CMK (cell line): ENCODE measurements around the gene TMEM94.
A peak's percentile ranks its signal among the peaks of the same experiment; 100 is the strongest.
"Not testable (repeated sequence)": the region's sequence is repeated elsewhere in the genome, so short reads cannot be mapped to it uniquely, and the experiment has no call there.

Source experiments
- DNase-seq: peaks from one replicate; pipeline ENCODE4 v3.0.0-alpha.2; 2010; ENCODE audit warnings: low read depth

TMEM94 gene

GRCh38 chr17:75476752-75477489 lies 20.5 kb downstream of the TMEM94 start:
- DNase-seq: no peak

- not testable (repeated sequence) for DNase-seq
Observed at GRCh38 chr17:75477490-75477862, 21.0 kb downstream of the TMEM94 start.

GRCh38 chr17:75478508-75478907 lies 22.1 kb downstream of the TMEM94 start:
- no peak for DNase-seq

GRCh38 chr17:75480281-75480680 lies 23.8 kb downstream of the TMEM94 start:
- DNase-seq: no peak

- DNase-seq: no peak
Observed at GRCh38 chr17:75481194-75482068, 25.0 kb downstream of the TMEM94 start.

- DNase-seq: no peak
Observed at GRCh38 chr17:75482098-75482942, 25.9 kb downstream of the TMEM94 start.

GRCh38 chr17:75485688-75486087 lies 29.3 kb downstream of the TMEM94 start:
- DNase-seq: no peak

- no peak for DNase-seq
Observed at GRCh38 chr17:75486151-75486550, 29.7 kb downstream of the TMEM94 start.

GRCh38 chr17:75486951-75487350 lies 30.5 kb downstream of the TMEM94 start:
- DNase-seq: no peak

GRCh38 chr17:75487351-75488070 lies 31.1 kb downstream of the TMEM94 start:
- DNase-seq: peak; percentile 82

GRCh38 chr17:75488693-75489510 lies 32.5 kb downstream of the TMEM94 start:
- DNase-seq: no peak

- no peak for DNase-seq
Observed at GRCh38 chr17:75489511-75489955, 33.1 kb downstream of the TMEM94 start.

GRCh38 chr17:75490173-75490743 lies 33.8 kb downstream of the TMEM94 start:
- no peak for DNase-seq

- no peak for DNase-seq
Observed at GRCh38 chr17:75490953-75491649, 34.7 kb downstream of the TMEM94 start.

GRCh38 chr17:75491680-75492079 lies 35.2 kb downstream of the TMEM94 start:
- DNase-seq: no peak

GRCh38 chr17:75492555-75493168 lies 36.2 kb downstream of the TMEM94 start:
- DNase-seq: no peak

- no peak for DNase-seq
Observed at GRCh38 chr17:75493476-75494129, 37.2 kb downstream of the TMEM94 start.

- no peak for DNase-seq
Observed at GRCh38 chr17:75494326-75494877, 38.0 kb downstream of the TMEM94 start.
